ENCODE results near the gene SETD3.
A peak's percentile ranks its signal among the peaks of the same experiment; 100 is the strongest.

The SETD3 gene

GRCh38 chr14:99460793-99461192, 19.9 kb downstream of the SETD3 start:
- DNase-seq (ENCODE audit: low read depth in 2 of 2), result no peak

DNA sequence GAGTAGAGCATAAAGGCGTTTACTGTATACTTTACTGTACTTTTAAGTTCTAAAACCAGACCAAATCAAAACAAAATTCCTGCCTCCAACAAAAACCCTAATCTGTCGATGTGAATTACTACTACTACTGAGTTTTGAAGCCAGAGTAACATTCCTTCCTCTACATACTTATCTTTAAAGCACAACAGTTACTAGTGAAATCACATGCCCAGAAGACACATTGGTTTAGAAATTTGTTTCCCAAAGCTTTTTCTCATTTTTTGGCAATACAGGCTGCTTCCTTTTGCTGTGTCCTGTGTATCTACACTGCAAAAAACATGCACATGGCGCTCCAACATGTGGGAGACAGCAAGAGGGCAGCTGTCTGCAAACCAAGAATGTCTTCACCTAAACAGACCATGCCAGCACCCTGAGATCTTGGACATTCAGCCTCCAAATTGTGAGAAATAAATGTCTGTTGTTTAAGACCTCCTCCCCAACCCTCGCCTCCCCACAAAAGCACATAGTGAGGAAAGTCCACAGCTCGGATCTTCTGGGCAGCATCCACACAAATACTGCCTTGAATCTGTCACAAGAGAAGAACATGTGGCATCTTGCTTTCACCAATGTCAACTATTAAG, 21.1 kb downstream of the SETD3 start:
- DNase-seq (ENCODE audit: low read depth in 2 of 2), result no peak

GRCh38 chr14:99454246-99454645, 26.4 kb downstream of the SETD3 start:
- DNase-seq (ENCODE audit: low read depth in 2 of 2), result no peak

GRCh38 chr14:99452968-99453367, 27.7 kb downstream of the SETD3 start:
- no peak for DNase-seq (ENCODE audit: low read depth in 2 of 2)

GRCh38 chr14:99451234-99451633, 29.4 kb downstream of the SETD3 start:
- DNase-seq (ENCODE audit: low read depth in 2 of 2), result no peak

- no peak for DNase-seq (ENCODE audit: low read depth in 2 of 2)
Measured at GRCh38 chr14:99450266-99450665, 30.4 kb downstream of the SETD3 start.

DNA sequence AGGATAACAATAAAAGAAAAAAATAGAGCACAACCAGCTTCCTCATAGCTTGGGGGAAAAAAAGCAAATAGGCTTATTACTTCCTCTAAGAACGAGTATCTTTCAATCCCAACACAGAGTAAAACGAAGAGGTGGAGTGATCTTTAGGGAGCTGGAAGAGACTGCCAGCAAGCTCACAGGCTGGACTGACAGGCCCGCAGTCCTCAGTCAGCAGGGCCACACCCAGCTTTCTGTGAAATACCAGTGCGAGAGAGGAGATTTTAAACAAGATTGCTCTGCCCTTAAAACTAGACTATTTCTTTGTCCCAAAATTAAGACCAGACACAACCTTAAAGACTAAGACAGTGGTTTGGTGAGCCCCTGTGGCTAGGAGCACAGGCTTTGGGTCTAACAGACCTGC, 32.9 kb downstream of the SETD3 start:
- no peak for DNase-seq (ENCODE audit: low read depth in 2 of 2)

DNA sequence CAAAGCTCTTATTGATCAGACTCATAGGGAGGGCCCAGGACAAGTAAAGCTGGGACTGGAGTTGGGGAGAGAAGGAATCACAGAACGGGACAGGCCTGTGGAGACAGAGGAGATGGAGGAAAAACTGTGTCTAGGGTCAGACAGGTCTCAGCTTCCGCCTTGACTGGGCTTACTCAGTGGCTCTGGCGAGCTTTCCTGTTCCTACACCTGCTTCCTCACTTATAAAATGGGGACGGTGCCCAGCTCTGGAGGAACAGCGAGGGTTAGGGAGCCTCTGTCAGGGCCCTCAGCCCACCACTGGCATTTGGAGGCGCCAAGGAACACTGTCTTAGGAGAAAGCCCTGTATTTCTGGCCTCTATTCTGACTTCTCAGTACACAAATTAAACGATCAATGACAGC, 34.7 kb downstream of the SETD3 start:
- no peak for DNase-seq (ENCODE audit: low read depth in 2 of 2)

- DNase-seq (ENCODE audit: low read depth in 2 of 2), result no peak
Measured at GRCh38 chr14:99441918-99442317, 38.7 kb downstream of the SETD3 start.

DNA sequence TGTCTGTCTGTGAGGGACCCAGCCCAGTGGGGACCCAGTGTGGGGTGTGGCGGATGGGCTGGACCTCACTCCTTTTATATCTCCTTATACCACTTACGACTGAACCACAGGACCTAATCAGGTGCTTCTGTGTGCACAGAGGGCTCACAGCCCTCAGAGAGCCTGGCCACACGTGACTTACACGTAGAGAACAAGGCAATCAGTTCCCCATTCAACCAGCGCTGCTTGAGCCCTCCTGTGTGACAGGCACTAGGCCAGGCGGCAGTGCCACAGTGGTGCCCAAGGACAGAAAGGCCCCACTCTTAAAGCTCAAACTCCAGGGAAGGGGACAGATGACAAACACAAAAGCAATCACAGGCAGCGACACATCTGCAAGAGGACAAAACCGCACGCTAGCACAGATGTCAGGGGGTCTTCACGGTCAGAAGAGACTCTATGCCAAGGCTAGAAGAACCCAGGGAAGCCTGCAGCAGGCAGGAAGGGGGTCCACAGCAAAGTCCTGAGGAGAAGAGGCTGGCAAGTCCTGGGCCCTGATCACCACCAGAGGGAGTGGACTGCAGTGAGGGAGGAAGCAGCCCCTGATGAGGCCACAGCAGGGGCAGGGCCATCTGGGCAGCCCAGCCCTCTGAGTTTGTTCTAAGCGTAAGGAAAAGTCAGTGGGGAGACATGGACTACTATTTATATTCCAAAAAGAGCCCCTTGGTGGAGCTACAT, 39.3 kb downstream of the SETD3 start:
- no peak for DNase-seq (ENCODE audit: low read depth in 2 of 2)

- no peak for DNase-seq (ENCODE audit: low read depth in 2 of 2)
Measured at GRCh38 chr14:99440278-99440677, 40.4 kb downstream of the SETD3 start.

DNA sequence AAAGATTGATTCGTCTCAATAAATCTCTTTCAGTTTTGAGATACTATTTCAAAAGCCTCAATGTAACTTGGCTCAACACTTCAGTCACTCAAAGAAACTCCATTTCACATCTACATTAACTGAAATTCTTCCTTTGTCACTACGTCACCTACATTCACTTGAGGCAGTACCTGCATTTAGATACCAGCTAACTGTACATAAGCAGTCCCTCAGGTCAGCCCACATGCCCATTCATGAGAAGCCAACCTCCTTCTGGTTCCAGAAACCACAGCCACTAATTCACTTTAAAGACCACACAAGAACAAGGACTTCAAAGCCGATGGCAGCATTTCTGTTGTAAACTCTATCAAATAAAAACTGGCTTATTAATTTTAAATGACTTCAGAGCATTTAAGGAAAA, 43.0 kb downstream of the SETD3 start:
- no peak for DNase-seq (ENCODE audit: low read depth in 2 of 2)

- no peak for DNase-seq (ENCODE audit: low read depth in 2 of 2)
Measured at GRCh38 chr14:99436247-99437180, 44.1 kb downstream of the SETD3 start.

GRCh38 chr14:99435327-99435726, 45.3 kb downstream of the SETD3 start:
- DNase-seq (ENCODE audit: low read depth in 2 of 2), result no peak

DNA sequence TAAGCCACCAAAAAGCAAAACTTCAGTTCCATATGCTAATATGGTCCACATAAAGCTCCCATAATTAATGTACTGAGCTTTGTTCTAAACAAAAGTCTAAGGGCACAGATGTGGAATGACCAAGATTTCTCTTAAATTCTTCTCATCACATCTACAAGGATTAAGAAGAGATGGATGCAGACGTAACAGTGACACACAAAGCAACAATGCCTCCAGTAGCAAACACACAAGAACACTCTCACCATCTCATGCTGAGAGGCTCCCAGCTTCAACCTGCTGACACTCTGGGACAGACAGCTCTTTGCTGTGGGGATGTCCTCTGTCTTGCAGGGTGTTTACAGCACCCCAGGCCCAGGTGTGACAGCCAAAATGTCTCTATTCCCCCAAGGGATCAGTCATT, 48.2 kb downstream of the SETD3 start:
- no peak for DNase-seq (ENCODE audit: low read depth in 2 of 2)

DNA sequence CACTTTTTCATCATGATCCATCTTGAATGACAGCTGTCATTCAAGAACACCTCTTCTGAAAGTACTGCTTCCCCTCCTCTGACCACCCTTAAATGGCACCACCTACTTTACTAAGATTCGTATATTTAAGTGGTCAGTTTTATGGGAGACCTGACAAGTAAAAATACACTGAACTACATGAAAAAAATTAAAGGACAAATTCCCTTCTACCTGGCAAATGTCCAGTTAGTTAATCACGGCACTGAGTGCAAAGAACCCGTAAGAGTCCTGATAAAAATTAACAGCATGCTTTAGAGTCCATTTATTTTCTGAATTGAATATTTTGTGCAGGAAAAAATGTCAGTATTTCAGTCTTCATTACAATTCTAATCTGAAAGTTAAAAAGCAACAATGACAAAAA, 48.7 kb downstream of the SETD3 start:
- no peak for DNase-seq (ENCODE audit: low read depth in 2 of 2)

GRCh38 chr14:99430491-99430890, 50.2 kb downstream of the SETD3 start:
- peak in 1 of 2 donors; percentile 7 for DNase-seq (ENCODE audit: low read depth in 2 of 2)

GRCh38 chr14:99427632-99428300, 52.9 kb downstream of the SETD3 start:
- no peak for DNase-seq (ENCODE audit: low read depth in 2 of 2)

GRCh38 chr14:99426813-99427346, 53.8 kb downstream of the SETD3 start:
- DNase-seq (ENCODE audit: low read depth in 2 of 2), result no peak

- DNase-seq (ENCODE audit: low read depth in 2 of 2), result no peak
Measured at GRCh38 chr14:99426265-99426664, 54.4 kb downstream of the SETD3 start.

DNA sequence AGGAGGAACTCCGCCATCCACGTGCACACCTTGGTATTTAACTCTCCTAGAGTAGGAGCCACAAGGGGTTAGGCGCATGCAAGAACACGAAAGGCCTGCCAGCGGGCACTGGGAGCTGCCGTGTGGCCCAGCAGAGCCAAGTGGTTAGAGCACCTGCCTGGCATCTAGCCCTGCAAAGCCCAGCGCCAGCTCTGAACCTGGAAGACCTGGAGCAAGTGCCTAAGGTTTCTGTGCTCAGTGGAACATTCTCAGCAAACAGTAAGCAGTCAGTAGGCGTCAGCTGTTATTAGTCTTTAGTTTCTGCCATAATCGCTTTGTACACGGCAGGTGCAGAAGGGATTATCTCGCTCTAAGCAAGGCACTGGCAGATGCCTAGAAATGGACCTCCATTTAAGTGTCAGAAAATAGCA, 55.4 kb downstream of the SETD3 start:
- no peak for DNase-seq (ENCODE audit: low read depth in 2 of 2)

All from stimulated activated CD8-positive, alpha-beta memory T cell treated with anti-CD3 and anti-CD28 coated beads, Interleukin-2, amount 100 ng/mL, for 48 hours (primary cell).